ENCODE data around the gene MARCHF3. TPM values are rescaled to one million over a fixed set of nuclear protein-coding genes. Genes with fewer than 3 reads are reported as not detected.
A peak's percentile ranks its signal among the peaks of the same experiment; 100 is the strongest.

MARCHF3 gene
- total and polyA plus RNA-seq, 2 donors from 2014 or later, result 1.5 to 8.0 TPM

DNA sequence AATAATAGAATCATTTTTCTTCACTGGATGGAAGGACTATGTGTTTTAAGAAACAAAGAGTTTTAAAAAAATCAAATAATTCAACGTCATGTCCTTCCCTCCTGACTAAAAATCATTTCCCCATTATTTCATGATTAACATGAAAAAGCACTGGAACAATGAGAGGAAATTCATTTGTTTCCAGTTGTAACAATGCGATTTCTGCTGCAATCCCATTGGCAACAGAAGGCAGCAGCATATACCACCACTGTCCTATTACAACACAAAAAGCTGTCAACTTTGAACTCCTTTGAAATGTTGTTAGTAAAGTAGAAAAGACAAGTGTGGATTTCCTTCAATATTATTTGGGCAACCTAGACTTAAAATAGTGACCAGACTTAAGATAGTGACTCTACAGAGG, 39.9 kb upstream of the MARCHF3 start:
- no peaks in the 10 kb centered on the region for H3K4me1 ChIP-seq (ENCODE audit: control insufficient read depth in 2 of 3, insufficient read depth in 2 of 3, low read depth in 1 of 3, low read length in 3 of 3)
- no peak overlapping the region for H3K27ac ChIP-seq (ENCODE audit: low read depth in 2 of 2, low read length in 2 of 2)
- TF ChIP-seq, protein P1, sequence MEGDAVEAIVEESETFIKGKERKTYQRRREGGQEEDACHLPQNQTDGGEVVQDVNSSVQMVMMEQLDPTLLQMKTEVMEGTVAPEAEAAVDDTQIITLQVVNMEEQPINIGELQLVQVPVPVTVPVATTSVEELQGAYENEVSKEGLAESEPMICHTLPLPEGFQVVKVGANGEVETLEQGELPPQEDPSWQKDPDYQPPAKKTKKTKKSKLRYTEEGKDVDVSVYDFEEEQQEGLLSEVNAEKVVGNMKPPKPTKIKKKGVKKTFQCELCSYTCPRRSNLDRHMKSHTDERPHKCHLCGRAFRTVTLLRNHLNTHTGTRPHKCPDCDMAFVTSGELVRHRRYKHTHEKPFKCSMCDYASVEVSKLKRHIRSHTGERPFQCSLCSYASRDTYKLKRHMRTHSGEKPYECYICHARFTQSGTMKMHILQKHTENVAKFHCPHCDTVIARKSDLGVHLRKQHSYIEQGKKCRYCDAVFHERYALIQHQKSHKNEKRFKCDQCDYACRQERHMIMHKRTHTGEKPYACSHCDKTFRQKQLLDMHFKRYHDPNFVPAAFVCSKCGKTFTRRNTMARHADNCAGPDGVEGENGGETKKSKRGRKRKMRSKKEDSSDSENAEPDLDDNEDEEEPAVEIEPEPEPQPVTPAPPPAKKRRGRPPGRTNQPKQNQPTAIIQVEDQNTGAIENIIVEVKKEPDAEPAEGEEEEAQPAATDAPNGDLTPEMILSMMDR (IDR thresholded peaks at IDR 0.05; ENCODE audit: borderline replicate concordance, extremely low read depth, insufficient read depth), result no peak
- H3K9ac ChIP-seq (ENCODE audit: low read length in 3 of 3), result no peak overlapping the region
- H3K27me3 ChIP-seq (ENCODE audit: control insufficient read depth, insufficient read depth, low read length), result no peaks in the 10 kb centered on the region
- no peaks in the 10 kb centered on the region for H3K36me3 ChIP-seq (ENCODE audit: control insufficient read depth in 2 of 3, insufficient read depth in 3 of 3, low read length in 3 of 3)
- no peaks in the 10 kb centered on the region for H3K9me3 ChIP-seq (ENCODE audit: control insufficient read depth in 2 of 3, insufficient read depth in 1 of 3, low read length in 3 of 3)
- H3K4me3 ChIP-seq (ENCODE audit: low read length in 3 of 3), result no peak overlapping the region
- intact Hi-C loops (cut with DNase I), result no loop called here
- DNase-seq, result peak in 1 of 5 donors; percentile 34
- peak; percentile 57 for FAIRE-seq

DNA sequence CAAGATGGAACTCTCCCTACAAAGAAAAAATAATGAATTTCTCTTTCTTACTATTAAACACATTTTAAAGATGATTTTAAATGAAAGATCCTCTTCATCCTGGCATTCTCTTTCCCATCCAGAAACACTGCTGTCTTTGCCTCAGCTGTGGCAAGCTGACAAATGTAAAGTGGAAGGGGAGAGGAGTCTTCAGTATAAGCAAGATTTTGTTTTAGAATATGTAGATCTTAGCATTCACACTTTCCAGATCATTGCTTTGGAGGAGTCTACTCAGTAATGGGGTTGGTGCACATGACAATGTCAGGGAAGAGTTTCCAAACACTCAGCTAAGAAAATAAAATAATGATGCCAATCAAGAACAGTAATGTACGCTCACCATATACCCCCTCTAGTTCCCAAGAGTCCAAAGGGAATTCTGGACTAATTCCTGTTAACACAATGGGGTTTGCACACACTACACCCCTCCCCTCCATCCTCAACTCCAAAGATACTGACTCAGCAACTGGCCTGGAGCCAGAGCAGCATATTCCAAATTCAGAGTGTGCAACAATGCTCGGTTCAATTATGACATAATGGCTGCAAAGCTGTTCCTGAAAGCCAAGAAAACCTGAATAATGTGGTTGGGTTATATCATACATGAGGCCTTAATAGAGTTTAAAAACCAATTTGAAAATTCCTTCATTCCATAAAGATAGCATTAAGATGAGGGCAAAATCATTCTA, 38.3 kb upstream of the MARCHF3 start:
- DNase-seq (peak in 1 of 5 donors; percentile 37), FAIRE-seq (no peak)
- no peaks in the 10 kb centered on the region for H3K9me3 ChIP-seq (ENCODE audit: control insufficient read depth in 2 of 3, insufficient read depth in 1 of 3, low read length in 3 of 3)
- no peaks in the 10 kb centered on the region for H3K36me3 ChIP-seq (ENCODE audit: control insufficient read depth in 2 of 3, insufficient read depth in 3 of 3, low read length in 3 of 3)
- no peaks in the 10 kb centered on the region for H3K27me3 ChIP-seq (ENCODE audit: control insufficient read depth, insufficient read depth, low read length)
- H3K4me1 ChIP-seq (ENCODE audit: control insufficient read depth in 2 of 3, insufficient read depth in 2 of 3, low read depth in 1 of 3, low read length in 3 of 3), result no peaks in the 10 kb centered on the region
- H3K4me3 ChIP-seq (ENCODE audit: low read length in 3 of 3), result no peak overlapping the region
- no peak overlapping the region for H3K9ac ChIP-seq (ENCODE audit: low read length in 3 of 3)
- H3K27ac ChIP-seq (ENCODE audit: low read depth in 2 of 2, low read length in 2 of 2), result no peak overlapping the region
- TF ChIP-seq, protein P1 (IDR thresholded peaks at IDR 0.05; ENCODE audit: borderline replicate concordance, extremely low read depth, insufficient read depth), result no peak
- intact Hi-C loops (cut with DNase I), result no loop called here

- H3K36me3 ChIP-seq (ENCODE audit: control insufficient read depth in 2 of 3, insufficient read depth in 3 of 3, low read length in 3 of 3), result no peaks in the 10 kb centered on the region
- H3K4me1 ChIP-seq (ENCODE audit: control insufficient read depth in 2 of 3, insufficient read depth in 2 of 3, low read depth in 1 of 3, low read length in 3 of 3), result no peaks in the 10 kb centered on the region
- no peaks in the 10 kb centered on the region for H3K27me3 ChIP-seq (ENCODE audit: control insufficient read depth, insufficient read depth, low read length)
- no peak for DNase-seq
- no peak for FAIRE-seq
- no peak overlapping the region for H3K27ac ChIP-seq (ENCODE audit: low read depth in 2 of 2, low read length in 2 of 2)
- intact Hi-C loops (cut with DNase I), result no loop called here
- TF ChIP-seq, protein P1 (IDR thresholded peaks at IDR 0.05; ENCODE audit: borderline replicate concordance, extremely low read depth, insufficient read depth), result no peak
- H3K9ac ChIP-seq (ENCODE audit: low read length in 3 of 3), result no peak overlapping the region
- H3K9me3 ChIP-seq (ENCODE audit: control insufficient read depth in 2 of 3, insufficient read depth in 1 of 3, low read length in 3 of 3), result no peaks in the 10 kb centered on the region
- no peak overlapping the region for H3K4me3 ChIP-seq (ENCODE audit: low read length in 3 of 3)
Measured at GRCh38 chr5:127066721-127067120, 36.4 kb upstream of the MARCHF3 start.
